Loucy (cell line): ENCODE measurements around the gene CRAMP1.

ENCODE experiments used
- EZH2phosphoT487 ChIP-seq: fragments of 200-600 bp; IDR thresholded peaks from 2 replicates; pipeline ENCODE4 v1.6.1; 2018; ENCODE audit warnings: antibody characterized with exemption, mild to moderate bottlenecking, moderate library complexity, borderline replicate concordance
- TF ChIP-seq, protein P1 (sequence below): fragments of 200-600 bp; sonication (generic); conservative IDR thresholded peaks from 2 replicates; pipeline ENCODE4 v1.5.1; 2014; ENCODE audit warnings: mild to moderate bottlenecking, antibody characterized with exemption, low read length

DNA sequence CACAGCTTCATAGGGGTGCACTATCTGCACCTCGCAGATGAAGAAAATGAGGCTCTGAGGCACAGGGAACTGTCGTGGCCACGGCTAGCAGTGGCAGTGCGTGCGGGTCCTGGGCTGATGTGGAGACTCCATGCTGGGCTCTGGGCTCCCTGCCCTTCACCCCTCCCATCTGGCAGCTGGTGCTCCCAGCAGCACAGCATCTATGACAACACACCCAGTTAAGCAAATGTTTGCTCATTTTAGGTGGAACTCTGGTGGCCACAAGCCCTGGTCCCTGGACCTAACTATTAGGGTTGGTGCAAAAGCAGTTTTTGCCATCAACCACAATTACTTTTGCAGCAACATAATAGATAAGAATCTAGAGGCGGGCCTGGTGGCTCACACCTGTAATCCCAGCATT, 31.2 kb upstream of the CRAMP1 start:
- TF ChIP-seq, protein P1, sequence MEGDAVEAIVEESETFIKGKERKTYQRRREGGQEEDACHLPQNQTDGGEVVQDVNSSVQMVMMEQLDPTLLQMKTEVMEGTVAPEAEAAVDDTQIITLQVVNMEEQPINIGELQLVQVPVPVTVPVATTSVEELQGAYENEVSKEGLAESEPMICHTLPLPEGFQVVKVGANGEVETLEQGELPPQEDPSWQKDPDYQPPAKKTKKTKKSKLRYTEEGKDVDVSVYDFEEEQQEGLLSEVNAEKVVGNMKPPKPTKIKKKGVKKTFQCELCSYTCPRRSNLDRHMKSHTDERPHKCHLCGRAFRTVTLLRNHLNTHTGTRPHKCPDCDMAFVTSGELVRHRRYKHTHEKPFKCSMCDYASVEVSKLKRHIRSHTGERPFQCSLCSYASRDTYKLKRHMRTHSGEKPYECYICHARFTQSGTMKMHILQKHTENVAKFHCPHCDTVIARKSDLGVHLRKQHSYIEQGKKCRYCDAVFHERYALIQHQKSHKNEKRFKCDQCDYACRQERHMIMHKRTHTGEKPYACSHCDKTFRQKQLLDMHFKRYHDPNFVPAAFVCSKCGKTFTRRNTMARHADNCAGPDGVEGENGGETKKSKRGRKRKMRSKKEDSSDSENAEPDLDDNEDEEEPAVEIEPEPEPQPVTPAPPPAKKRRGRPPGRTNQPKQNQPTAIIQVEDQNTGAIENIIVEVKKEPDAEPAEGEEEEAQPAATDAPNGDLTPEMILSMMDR = no peak
- no peak for TF ChIP-seq EZH2phosphoT487
